Endometrial microvascular endothelial cells (primary cell): ENCODE results near the gene SYNE1. TPM values are rescaled to one million over a fixed set of nuclear protein-coding genes. Genes with fewer than 3 reads are reported as not detected.

Experiments
- in situ Hi-C: cut with HindIII; loops from 2 replicates; pipeline ENCODE4 v1.10.0; 2017; ENCODE audit warnings: low sequenced_read_pairs, low pct_unique_long_range_greater_than_20kb; ENCODE audit errors: inconsistent ontology term
- total RNA-seq: library from RNA; depleted of rRNA; stranded (reverse); fragments of >200 nt; gene quantifications from one replicate; pipeline ENCODE4 v1.2.3, GENCODE V29; 2015; ENCODE audit errors: inconsistent ontology term

The SYNE1 gene
- total RNA-seq, 1 donor from 2014 or later = 61.6 TPM

GRCh38 chr6:152309648-152310047, 327.5 kb downstream of the SYNE1 start:
- in situ Hi-C loops = no loop called here

DNA sequence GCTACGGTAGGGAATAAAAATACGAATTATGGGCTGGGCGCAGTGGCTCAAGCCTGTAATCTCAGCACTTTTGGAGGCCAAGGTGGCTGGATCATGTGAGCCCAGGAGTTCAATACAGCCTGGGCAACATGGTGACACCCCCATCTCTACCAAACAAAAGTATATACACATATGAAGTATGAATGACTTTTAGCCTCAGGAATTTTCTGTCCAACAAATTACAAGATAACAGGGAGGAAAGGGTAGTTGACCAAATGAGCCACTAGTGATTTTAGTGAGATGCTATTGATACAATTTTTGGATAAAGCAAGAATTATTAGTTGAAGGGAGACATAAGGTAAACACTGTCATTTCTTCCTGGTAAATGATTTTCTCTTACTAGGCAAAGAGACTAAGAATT, 328.2 kb downstream of the SYNE1 start:
- in situ Hi-C loops = no loop called here

DNA sequence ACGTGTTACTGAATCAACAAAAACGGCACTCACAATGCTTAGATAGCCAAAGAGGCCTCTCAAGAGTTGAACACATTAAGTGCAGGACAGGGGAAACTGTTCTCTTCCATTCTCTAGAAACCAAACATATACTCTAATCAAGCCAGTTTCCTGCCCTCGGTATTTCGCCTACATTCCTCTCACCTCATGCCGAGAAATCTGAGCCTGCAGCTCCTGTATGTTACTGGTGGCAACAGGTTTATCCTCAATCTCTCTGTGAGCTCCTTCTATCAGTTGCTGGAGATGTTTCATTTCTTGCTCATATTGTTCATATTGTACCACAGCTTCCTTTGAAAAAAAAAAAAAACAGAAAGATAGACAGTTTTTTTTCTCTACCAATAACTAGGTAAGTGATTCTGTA, 328.9 kb downstream of the SYNE1 start:
- in situ Hi-C loops = no loop called here

DNA sequence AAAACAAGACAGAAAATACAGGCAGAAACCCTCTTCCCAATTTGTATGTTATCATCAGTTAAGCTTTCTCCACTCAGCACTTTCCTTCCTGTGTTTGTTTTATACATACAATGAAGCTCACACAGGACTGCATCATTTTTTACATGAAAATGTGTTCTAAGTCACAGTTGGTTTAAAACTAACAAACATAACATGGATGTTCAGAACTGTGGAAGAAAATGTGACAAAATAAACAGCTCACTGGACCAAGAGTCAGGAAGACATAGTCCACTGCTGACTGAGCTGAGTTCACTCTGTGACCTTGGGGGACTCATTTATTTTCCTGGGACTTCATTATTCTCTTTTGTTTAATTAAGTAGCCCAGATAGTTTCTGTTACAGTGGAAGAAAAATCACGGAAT, 331.5 kb downstream of the SYNE1 start:
- in situ Hi-C loops = no loop called here

GRCh38 chr6:152301765-152302568, 335.2 kb downstream of the SYNE1 start:
- in situ Hi-C loops = no loop called here

GRCh38 chr6:152301021-152301764, 336.0 kb downstream of the SYNE1 start:
- in situ Hi-C loops = no loop called here

DNA sequence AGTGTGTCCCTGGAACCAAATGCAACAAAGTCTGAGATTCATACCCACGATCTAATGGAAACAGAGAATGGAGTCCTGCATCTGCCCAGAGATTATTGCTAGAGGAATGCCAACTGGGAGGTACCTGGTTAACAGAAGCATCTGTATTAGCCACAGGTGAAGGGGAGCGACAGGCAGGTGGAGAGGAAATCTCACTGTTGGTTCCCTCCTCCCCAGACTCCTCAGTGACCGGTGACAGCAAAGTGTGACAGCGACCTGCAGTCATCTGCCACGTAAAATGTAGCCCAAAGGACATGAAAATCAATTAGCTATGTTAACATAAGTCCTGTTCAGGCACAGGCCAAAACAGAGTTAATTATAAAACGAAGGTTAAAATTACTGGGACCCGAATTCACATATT, 336.6 kb downstream of the SYNE1 start:
- in situ Hi-C loops = no loop called here

- in situ Hi-C loops = no loop called here
These were observed 338.1 kb downstream of the SYNE1 start for GRCh38 chr6:152298848-152299735.

- in situ Hi-C loops = no loop called here
These were observed 339.0 kb downstream of the SYNE1 start for GRCh38 chr6:152298055-152298647.

DNA sequence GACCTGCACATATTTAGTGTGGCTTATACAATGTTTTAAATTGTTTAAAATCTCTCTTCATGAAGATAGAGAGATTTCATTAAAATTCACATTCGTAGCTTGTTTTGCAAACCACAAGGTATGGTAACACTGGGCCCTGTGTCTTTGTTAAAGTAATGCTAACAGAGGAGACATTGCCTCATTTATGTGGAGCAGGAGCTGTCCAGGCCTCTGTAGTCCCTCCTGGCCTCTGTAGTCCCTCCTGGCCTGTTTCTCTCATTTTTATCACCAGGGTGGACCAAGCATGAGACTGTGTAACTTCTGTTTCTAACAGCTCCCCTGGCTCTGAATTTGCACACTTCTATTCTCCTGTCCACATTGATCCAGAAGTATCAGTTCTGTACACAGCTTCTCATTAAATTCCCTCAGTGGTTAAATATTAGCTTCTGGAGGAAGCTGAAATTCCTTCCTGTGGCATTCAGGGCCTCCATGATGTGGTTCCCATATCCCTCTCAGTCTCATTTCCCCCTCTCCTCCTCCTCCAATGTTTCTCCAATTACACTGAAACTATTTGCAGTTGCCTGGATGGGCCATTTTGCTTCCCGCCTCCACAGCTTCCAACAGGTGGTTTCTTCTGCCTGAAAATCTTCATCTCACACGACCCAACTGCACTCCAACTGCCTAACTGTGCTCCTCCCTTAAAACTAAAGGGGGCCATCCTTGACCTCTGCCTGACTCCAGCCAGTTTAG, 340.4 kb downstream of the SYNE1 start:
- in situ Hi-C loops = no loop called here

DNA sequence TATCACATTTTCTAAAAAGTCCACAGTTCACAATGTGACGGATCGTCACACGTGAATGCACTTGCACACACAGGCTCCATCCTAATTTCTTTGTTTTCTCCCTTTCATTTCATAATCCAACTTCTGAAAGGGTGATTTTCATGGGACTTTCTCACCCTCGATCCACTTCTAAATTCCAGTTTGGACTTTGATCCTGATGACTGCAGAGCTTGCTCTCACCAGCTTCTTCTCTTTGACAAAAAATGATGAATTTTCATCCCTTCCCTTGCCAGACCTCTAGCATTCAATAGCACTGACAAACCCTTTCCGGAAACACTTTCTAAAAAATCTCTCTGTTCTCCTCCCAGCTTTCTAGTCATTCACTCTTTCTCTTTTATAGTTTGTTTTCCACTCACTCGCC, 341.2 kb downstream of the SYNE1 start:
- in situ Hi-C loops = no loop called here

- in situ Hi-C loops = no loop called here
These were observed 341.8 kb downstream of the SYNE1 start for GRCh38 chr6:152295346-152295745.

- in situ Hi-C loops = no loop called here
These were observed 343.8 kb downstream of the SYNE1 start for GRCh38 chr6:152293404-152293803.

GRCh38 chr6:152292555-152292954, 344.6 kb downstream of the SYNE1 start:
- in situ Hi-C loops = no loop called here

DNA sequence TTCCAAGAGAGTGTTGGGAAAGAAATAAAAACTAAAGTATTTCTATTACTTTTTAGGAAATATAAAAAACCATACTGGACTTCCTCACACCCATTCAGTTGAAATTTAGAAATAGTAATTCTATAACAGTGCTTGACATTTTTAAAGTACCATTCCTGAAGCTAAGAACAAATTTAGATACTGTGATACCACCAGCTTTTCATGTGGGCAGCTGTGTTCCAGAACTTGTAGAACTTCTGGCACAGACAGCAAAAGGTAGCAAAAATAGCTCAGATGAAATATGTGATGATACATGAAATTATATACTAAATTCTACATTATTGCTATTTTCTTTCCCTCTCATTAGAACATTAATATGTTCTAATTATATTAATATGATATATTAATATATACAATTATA, 346.5 kb downstream of the SYNE1 start:
- in situ Hi-C loops = no loop called here

DNA sequence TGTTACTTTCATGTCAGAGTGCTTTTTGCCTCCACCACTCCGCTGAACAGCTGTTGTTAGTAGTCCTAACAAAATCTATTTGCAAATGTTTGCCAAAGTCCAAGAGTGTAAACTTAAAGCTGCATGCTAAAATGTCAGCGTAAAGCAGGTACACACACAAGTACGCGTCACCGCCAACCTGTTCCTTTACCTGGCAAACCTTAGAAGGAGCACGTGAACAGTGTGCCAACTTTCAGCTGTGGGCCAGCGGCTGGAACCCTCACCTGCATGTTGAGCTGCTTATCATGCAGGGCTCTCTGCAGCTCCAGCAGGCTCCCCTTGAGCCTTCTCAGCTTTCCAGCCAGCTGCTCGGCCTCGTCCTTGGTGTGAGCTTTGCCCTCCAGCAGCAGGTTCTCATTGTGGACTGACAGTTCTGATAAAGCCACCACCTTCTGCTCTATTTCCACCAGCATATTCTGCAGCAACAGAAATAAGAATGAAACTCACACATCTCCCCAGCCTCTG, 359.3 kb downstream of the SYNE1 start:
- in situ Hi-C loops = no loop called here

GRCh38 chr6:152273638-152274037, 363.5 kb downstream of the SYNE1 start:
- in situ Hi-C loops = no loop called here

DNA sequence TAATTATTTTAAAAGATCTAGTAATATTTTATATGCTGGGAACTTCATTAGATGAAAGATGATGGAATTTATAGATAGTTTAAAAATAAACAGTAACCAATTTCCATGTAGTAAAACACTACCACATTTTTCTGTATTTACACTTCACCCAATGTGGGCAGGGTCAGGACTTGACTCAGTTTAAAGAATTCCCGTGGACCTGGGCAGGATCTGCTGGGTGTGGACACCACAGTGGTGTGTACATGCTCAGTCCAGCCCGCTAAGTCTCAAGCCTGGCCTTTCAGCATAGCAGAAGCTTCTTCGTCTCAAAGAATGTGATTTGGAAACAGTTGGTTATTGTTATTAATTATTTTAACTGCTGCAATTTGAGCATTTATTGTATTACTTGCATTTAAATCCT, 364.2 kb downstream of the SYNE1 start:
- in situ Hi-C loops = no loop called here
